Urothelium cell line (cell line): Measurements from ENCODE around the gene GTF2B.
"Not testable (repeated sequence)": the region's sequence is repeated elsewhere in the genome, so short reads cannot be mapped to it uniquely, and the experiment has no call there.

Experiments used
- DNase-seq: peaks from one replicate; pipeline ENCODE4 v3.0.0; 2011; ENCODE audit warnings: low spot score, mixed read lengths
- FAIRE-seq: peaks from 2 replicates; lab custom pipeline; 2011; peaks lifted over from hg19 to GRCh38; lab: Jason Lieb, UNC

Gene GTF2B, protein sequence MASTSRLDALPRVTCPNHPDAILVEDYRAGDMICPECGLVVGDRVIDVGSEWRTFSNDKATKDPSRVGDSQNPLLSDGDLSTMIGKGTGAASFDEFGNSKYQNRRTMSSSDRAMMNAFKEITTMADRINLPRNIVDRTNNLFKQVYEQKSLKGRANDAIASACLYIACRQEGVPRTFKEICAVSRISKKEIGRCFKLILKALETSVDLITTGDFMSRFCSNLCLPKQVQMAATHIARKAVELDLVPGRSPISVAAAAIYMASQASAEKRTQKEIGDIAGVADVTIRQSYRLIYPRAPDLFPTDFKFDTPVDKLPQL

DNA sequence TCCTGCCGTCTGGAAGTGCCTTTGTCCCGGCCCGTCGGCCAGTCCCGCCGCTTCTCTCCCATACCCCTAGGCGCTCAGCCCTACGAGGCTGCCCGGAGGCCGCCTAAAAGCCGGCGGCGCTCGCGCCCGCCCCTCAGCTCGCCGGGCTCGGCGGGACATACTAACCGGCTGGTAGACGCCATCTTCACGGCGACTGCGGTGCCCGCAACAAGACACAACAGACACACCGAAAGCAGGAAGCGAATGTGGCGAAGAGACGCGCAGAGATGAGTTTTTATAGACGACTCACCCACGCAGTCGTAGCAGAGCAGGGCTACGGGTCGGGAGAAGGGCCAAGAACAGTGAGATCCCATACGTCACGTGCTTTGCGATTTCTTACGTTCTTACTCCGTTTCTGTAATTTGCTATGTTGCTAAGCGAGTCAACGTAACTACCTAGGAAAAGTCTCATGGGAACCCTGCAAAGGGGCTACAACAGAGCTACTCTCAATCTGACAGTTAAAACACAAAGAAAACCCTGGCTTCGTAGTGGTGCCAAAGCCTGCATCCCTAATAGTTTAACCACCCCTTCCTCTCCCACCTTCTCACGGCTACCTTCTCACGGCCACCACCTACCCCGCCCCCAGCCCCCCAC is at the start of gene GTF2B:
TSS of gene GTF2B (minus strand) at position 250 of the 633 bp plus-strand sequence. CDS start at position 182, 68 bp downstream.
- FAIRE-seq (no peak), DNase-seq (peak; percentile 81)

DNA sequence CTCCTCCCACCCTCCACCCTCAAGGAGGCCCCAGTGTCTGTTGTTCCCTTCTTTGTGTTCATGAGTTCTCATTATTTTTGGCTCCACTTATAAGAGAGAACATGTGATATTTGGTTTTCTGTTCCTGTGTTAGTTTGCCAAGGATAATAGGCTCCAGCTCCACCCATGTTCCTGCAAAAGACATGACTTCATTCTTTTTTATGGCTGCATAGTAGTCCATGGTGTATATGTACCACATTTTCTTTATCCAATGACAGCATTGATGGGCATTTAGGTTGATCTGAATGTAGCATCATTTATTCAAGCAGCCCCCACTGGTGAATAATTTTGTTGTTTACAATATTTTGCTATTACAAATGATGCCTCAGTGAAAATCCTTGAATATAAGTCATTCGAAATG is 47.2 kb upstream of the GTF2B start:
- DNase-seq, FAIRE-seq: not testable (repeated sequence)

DNA sequence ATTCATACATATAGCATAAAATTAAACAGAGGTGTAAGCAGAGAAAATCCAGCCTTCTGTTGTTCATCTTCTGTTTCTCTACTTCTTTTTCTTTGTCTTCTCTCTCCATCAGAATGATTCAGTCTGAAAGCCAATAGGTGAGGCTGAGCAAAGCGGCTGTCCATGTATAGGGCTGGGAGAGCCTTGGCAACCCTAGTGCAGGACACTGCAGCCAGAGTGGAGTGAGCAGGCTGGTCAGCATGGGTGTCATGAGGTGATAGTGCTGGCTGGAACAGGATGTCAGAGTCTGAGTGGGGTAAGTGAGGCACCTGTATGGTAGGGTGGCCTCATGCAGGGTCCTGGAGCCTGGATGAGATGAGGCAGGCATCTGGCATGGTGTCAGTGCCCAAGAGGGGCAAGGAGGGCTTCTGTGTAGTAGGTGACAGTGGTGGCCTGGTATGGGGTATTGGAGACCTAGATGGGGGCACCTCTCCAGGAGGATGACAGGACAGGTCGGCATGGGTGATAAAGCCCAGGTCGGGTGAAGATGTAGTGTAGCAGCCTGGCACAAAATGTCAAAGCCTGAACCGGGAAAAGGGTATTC is 45.5 kb upstream of the GTF2B start:
- FAIRE-seq: no peak
- no peak for DNase-seq

DNA sequence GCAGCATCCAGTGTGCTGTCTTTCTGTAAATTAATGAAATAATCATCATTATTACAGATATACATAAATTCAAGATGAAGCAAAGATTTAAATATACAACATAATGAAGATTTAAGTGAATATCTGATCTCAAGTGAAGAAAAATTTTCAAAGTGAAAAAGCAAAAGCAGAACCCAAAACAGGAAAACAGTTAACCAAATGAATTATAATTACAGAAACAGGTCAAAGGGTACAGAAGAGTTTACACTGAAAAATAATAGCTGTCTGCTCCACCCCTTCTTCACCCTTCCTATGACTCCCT is 44.8 kb upstream of the GTF2B start:
- no peak for FAIRE-seq
- no peak for DNase-seq

DNA sequence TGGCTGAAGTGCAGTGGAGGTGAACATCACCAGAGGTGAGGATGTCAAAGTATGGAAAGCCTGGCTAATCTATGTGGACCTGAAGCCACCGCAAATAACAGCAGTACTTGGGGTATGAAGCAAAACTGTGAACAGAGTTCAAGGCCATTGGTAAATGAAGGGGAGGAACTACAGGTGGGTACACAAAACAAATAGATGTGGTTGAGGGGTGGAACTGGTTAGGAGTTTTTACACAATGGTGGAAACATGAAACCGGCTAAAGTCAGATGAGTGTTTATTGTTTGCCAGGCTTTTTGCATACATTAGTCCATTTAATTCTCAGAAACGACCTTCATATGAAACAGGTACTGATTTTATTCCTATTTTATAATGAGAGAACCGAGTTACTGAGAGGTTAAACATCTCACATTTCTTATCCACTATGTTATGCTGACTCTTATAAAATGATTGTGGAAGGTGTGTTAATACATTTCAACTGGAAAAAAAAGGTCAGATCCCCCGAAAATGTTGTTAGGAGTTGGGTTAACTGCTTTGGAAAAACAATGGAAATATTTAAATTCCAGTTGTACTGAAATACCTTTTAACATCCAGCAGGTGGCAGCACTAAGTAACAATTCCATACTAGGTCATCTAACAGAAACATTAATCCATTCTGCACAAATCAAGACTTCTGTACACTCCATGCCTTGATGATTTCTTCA is 44.3 kb upstream of the GTF2B start:
- DNase-seq (peak; percentile 26), FAIRE-seq (no peak)

DNA sequence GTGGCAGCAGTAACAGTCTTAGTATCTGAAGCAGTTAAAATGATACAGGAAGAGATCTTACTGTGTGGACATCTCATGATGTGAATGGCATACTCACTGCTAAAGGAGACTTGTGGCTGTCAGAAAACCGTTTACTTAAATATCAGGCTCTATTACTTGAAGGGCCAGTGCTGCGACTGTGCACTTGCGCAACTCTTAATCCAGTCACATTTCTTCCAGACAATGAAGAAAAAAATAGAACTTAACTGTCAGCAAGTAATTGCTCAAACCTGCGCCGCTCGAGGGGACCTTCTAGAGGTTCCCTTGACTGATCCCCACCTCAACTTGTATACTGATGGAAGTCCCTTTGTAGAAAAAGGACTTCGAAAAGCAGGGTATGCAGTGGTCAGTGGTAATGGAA is 38.8 kb upstream of the GTF2B start:
- not testable (repeated sequence) for FAIRE-seq, DNase-seq

DNA sequence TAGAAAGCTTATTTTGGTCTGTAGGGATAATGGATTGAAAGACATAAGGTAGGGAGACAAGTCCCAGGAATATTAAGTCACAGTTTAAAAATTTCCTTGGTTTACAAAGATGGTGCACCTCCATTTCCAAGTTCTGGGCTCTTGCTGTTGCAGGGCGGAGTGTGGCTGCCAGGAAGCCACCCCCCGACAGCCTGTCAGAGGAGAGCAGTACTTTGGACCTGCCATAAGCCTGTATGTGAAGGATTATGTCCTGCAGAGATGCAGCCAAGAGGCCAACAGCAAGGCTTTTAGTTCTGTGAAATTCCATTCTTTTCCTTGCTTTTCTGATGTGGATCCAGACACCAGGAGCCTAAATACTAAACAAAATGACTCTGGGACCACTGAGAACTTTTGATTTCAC is 31.9 kb upstream of the GTF2B start:
- no peak for DNase-seq
- no peak for FAIRE-seq

DNA sequence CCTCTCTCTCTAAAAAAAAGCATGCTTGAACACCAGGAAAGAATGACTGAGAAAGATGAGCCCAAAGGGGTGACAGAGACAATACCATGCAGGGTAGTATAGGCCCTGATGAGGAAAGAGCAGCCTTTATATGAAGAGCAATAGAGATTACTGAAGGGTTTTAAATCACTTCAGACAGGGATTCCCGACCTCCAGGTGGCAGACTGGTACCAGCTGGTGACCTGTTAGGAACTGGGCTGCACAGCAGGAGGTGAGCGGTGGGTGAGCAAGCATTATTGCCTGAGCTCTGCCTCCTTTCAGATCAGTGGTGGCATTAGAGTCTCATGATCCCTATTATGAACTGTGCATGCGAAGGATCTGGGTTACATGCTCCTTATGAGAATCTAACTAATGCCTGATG is 30.8 kb upstream of the GTF2B start:
- no peak for DNase-seq
- FAIRE-seq: no peak

DNA sequence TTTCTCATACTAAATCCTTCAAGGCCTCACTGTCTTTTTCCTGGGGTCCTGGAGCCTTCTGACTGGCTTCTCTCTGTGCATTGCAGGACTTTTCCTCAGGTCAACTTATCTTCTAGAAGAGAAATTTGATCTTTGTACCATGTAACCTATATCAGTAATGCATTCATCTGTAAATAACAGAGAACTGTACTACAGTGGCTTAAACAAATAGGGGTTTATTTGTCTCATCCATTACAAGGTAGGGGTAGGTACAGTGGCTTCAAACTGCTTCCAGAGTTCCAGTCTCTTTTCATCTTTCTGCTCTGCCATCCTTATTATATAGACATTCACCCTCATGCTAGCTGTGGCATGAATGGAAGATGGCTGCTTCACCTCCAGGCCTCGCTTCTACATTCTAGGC is 29.5 kb upstream of the GTF2B start:
- FAIRE-seq (no peak), DNase-seq (no peak)

DNA sequence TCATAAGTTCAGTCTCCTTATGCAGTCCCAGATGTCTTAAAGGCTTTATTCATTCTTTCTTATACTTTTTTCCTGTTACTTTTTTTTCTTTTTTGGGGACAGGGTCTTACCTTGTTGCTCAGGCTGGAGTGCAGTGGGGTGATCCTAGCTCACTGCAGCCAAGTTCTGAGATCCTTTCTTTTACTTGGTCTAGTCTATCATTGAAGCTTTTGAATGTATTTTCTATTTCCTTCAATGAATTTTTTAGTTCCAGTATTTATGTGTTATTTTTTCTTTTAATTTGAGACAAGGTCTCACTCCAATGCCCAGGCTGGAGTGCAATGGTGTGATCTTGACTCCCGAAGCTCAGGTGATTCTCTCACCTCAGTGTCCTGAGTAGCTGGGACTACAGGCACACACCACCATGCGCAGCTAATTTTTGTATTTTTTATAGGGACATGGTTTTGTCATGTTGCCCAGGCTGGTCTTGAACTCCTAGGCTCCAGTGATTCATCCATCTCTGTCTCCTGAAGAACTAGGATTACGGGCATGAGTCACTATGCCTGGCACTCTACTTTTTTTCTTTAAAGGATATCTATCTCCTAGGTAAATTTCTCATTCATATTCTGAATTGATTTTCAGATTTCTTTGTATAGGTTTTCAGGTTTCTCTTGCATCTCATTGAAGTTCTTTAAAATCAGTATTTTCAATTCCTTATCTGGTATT is 26.1 kb upstream of the GTF2B start:
- FAIRE-seq: no peak
- no peak for DNase-seq

DNA sequence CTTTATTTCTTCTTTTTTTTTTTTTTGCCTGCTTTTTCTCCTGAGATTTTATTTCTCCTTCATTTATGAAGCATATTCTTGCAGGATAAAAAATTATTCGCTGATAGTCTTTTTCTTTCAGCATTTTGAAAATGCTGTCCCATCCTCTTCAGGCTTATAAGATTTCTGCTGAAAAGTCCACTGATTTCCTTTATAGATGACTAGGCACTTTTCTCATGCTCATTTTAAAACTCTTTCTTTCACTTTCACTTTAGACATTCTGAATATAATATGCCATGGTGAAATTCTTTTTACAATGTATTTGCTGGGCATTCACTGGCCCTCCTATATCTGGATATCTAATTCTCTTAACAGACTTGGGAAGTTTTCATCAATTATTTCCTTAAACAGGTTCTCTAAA is 25.5 kb upstream of the GTF2B start:
- no peak for FAIRE-seq
- DNase-seq: no peak

DNA sequence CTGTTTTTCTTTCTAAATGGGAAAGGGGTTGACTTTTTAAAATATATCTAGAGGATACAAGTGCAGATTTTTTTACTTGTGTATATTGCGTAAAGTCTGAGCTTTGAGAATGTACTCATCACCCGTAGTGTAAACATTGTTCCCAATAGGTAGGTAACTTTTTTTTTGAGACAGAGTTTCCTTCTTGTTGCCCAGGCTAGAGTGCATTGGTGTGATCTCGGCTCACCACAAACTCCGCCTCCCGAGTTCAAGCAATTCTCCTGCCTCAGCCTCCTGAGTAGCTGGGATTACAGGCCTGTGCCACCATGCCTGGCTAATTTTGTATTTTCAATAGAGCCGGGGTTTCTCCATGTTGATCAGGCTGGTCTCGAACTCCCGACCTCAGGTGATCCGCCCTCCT is 20.4 kb upstream of the GTF2B start:
- DNase-seq, FAIRE-seq: not testable (repeated sequence)

DNA sequence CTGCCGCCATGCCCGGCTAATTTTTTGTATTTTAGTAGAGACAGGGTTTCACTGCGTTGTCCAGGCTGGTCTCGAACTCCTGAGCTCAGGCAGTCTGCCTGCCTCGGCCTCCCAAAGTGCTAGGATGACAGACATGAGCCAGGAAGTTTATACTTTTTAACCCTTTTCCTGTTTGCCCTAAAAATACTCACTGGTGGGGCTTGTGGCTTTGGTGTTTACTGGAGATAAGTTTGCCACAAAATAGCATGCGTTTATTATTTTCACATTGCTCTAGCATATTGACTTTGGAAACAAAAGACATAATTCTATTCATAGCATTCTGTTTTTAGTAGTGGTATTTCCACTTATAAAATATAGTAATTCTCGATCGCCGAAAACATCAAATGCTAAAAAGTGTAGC is 19.8 kb upstream of the GTF2B start:
- no peak for DNase-seq
- no peak for FAIRE-seq

DNA sequence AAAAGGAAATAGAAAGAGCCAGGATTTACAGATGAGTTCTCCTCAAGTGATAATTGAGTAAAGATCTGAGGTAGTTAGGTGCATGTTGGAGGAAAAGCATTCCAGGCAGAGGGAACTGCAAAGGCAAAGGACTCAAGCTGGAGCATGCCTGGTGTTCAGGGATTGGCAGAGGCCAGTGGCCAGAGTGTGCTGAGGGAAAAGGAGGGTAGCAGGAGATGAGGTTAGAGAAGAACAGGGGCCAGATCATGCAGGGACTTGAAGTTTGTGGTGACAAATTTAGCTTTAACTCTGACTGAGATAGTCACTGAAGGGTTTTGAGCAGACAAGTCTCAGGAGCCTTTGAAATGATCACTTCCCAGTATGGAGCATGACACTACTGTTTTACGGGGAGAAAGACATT is 19.0 kb upstream of the GTF2B start:
- FAIRE-seq: no peak

DNA sequence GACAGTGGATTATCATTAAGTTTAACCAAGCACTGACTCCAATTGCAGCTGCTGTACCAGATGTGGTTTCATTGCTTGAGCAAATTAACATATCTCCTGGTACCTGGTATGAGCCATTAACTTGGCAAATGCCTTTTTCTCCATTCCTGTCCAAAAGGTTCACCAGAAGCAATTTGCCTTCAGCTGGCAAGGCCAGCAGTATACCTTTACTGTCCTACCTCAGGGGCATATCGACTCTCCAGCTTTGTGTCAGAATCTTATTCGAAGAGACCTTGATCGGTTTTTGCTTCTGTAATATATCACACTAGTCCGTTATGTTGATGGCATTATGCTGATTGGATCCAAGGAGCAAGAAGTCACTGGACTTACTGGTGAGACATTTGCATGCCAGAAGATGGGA is 9.5 kb upstream of the GTF2B start:
- no peak for DNase-seq
- no peak for FAIRE-seq

More for the DNA sequence above, 19.0 kb upstream of the GTF2B start:
- no peak for DNase-seq

DNA sequence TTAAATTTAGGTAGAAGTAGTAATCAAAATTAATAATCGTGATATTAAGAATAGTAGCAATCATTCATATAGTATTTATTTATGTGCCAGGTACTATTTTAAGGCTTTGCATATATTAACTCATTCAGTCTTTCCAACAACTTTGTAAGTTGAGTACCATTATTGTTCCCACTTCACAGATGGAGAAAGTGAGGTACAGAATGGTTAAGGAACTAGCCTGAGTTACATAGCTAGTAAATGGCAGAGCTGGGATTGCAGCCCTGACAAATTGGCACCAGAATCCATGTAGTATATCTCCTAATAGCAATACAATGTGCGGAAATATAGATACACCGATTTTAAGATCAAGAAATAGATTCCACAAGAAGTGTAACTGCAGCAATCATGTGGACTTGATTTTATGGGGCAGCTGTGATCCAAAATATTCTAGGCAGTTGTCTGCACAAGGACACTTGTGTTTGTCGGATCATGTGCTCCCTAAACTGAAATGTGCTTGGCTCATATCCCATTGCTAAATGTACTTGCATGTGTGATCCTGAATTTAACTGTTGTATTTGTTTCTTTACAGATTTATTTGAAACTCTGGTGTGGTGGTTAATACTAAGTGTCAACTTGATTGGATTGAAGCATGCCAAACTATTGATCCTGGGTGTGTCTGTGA is 5.8 kb upstream of the GTF2B start:
- no peak for FAIRE-seq

DNA sequence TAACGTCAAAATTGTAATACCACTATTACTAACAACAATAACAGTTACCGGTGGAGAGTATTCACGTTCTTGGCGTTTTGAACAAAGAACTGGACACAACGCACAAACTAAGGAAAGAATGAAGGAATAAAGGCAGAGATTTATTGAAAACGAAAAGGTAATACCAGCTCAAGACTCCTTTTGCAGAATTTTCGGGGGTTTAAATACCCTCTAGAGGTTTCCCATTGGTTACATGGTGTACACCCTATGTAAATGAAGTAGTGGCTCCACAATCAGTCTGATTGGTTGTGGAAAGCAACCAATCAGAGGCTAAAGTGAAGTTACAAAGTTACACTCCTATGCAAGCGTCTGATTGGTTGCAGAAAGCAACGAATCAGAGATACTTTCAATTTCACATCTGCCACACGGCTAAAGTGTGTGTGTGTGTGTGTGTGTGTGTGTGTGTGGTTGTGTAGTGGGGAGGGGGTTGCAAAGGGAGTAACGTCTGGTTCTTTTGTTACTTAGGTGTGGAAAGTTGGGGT is 1.1 kb upstream of the GTF2B start:
- DNase-seq (peak; percentile 59), FAIRE-seq (peak; percentile 9)

More for the DNA sequence above, 5.8 kb upstream of the GTF2B start:
- no peak for DNase-seq

DNA sequence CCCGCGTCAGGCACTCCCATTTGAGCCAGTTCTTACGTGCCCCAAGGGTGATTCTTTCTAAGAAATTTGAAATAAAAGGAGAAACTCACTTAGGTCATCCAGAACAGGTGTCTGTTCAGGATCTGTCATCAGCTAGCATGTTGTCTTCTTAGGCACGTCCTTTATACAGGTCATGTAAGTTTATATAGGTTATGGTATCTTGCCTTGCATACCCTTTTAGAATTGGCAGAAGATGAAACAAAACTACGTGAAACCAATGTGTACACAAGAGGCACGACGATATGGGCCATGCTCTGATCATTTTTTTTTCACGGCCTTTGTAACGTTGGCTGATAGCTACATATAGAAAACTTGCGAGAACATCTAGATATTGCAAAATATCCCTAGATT is 579 bp upstream of the GTF2B start:
- DNase-seq (no peak), FAIRE-seq (no peak)

DNA sequence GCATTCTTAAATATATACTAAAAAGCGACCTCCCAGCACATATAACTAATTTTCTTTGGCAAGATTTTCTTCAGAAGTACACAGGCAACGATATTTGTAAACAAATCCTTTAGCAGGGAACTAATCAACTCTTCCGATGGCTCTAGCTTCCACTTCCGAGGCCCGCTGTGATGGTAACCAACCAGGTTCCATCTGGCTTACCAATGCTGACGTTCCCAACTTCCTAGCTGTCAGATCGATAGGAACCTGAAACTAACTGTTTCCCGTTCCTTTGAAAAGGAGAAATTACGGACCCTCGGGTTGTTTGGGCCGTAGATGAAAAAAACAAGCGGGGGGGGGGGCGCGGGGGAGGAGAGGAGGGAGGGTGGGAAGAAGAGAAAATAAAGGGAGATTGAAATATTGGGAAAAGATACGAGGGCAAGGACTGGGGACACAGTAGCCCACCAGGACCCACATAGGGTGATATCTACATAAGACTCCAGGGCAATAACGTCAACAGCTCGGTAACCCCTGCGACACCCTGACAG is 513 bp downstream of the GTF2B start:
- no peak for FAIRE-seq
- no peak for DNase-seq

DNA sequence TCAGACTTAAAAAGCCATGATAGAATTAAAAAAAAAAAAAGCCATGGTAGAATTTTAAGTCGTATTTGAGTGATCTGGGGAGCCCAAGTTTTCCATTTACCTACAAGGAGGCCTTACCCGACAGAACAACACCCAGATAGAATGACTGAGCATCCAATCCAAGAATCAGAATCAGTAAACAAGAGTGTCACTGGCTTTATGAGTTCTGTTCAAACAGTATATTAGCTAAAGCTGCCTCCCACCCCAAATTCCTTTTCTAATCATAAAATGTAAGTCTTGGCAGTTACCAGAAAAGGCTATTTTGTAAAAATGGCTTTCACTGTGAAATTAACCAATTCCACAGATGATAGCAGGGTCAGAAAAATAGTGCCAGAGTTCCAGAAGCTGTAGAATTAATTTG is 1.2 kb downstream of the GTF2B start:
- DNase-seq: no peak

More for the DNA sequence above, 1.2 kb downstream of the GTF2B start:
- no peak for FAIRE-seq
